Natural killer cell (primary cell): ENCODE data around the gene SLC2A9. TPM values are rescaled to one million over a fixed set of nuclear protein-coding genes. Genes with fewer than 3 reads are reported as not detected.

ENCODE experiments used
- ATAC-seq, 3 donors: fragments of 150-1000 bp in 2 of 3; fragments of 200-7000 bp in 1 of 3; cut with Tn5 transposase; 1 replicate in 1 of 3; 2 replicates in 2 of 3; pipeline ENCODE4 v1.10.0; 2021; ENCODE audit warnings: mild to moderate bottlenecking in 2 of 3, moderate library complexity in 2 of 3
- DNase-seq, 2 donors: peaks; one replicate each; pipeline versions ENCODE4 v3.0.0 to v3.0.0-alpha.2; 2013 to 2021; ENCODE audit warnings: mixed read lengths in 1 of 2
- H3K27ac ChIP-seq: one replicate; pipeline ENCODE4 v1.5.1; 2013; ENCODE audit warnings: mild to moderate bottlenecking, low read length
- H3K27me3 ChIP-seq: one replicate; pipeline ENCODE4 v1.6.1; 2013; ENCODE audit warnings: low read length; ENCODE audit not compliant: control insufficient read depth, insufficient read depth
- H3K36me3 ChIP-seq: one replicate; pipeline ENCODE4 v1.6.1; 2013; ENCODE audit warnings: low read length; ENCODE audit not compliant: control insufficient read depth, insufficient read depth
- H3K4me1 ChIP-seq: one replicate; pipeline ENCODE4 v1.6.1; 2013; ENCODE audit warnings: low read length; ENCODE audit not compliant: control insufficient read depth, insufficient read depth
- H3K4me3 ChIP-seq: one replicate; pipeline ENCODE4 v1.5.1; 2013; ENCODE audit warnings: low read length
- H3K9me3 ChIP-seq: one replicate; pipeline ENCODE4 v1.6.1; 2013; ENCODE audit warnings: low read length; ENCODE audit not compliant: control insufficient read depth, insufficient read depth
- H3K27ac Mint-ChIP-seq, 2 donors: one replicate each; pipeline ENCODE4 v1.8.0; 2022; ENCODE audit warnings: mild to moderate bottlenecking in 2 of 2, mixed read lengths in 2 of 2, moderate library complexity in 1 of 2
- H3K27me3 Mint-ChIP-seq, 2 donors: one replicate each; pipeline ENCODE4 v1.8.0; 2022; ENCODE audit warnings: low read depth in 2 of 2, mixed read lengths in 2 of 2
- H3K36me3 Mint-ChIP-seq: one replicate; pipeline ENCODE4 v1.8.0; 2022; ENCODE audit warnings: mixed read lengths
- H3K4me1 Mint-ChIP-seq, 2 donors: one replicate each; pipeline ENCODE4 v1.8.0; 2022; ENCODE audit warnings: mixed read lengths in 2 of 2
- H3K4me3 Mint-ChIP-seq: one replicate; pipeline ENCODE4 v1.8.0; 2022; ENCODE audit warnings: mild to moderate bottlenecking, moderate library complexity, mixed read lengths
- H3K9me3 Mint-ChIP-seq, 2 donors: one replicate each; pipeline ENCODE4 v1.8.0; 2022; ENCODE audit warnings: mixed read lengths in 2 of 2
- CTCF ChIP-seq: fragments of 200-600 bp; IDR thresholded peaks from one replicate; pipeline ENCODE4 v1.8.0; 2022; ENCODE audit warnings: antibody characterized with exemption
- WGBS: methylation state at CpG from one replicate; pipeline ENCODE4 v1.1.7; 2013; ENCODE audit warnings: missing lambda C conversion rate; ENCODE audit not compliant: insufficient coverage; 5-methylcytosine and 5-hydroxymethylcytosine counted together
- intact Hi-C: fragments of 100-400 bp; cut with micrococcal nuclease; formaldehyde crosslinking; loops from one replicate; pipeline ENCODE4 v1.14.2; 2022
- total RNA-seq, 4 donors: library from RNA; stranded (reverse); fragments of 120-200 nt in 1 of 4; gene quantifications; one replicate each; pipeline versions ENCODE4 v1.2.3 to v1.2.4, GENCODE V29; 2013 to 2022

Gene SLC2A9
- total RNA-seq, 3 donors from 2014 or later (not counting 1 experiment from before 2014, with no cell fraction given): 1.5 to 5.5 (median 3.9) TPM

- H3K27ac ChIP-seq: no peak overlapping the region
- no peaks in the 10 kb centered on the region for H3K27me3 Mint-ChIP-seq
- H3K9me3 Mint-ChIP-seq: no peaks in the 10 kb centered on the region
- 87% methylated on average over 6 of the region's 6 CpGs for WGBS
- H3K27ac Mint-ChIP-seq: no peak overlapping the region
- no peaks in the 10 kb centered on the region for H3K36me3 Mint-ChIP-seq
- no peak for TF ChIP-seq CTCF
- no peaks in the 10 kb centered on the region for H3K27me3 ChIP-seq
- no peak overlapping the region for H3K4me3 Mint-ChIP-seq
- no peak overlapping the region for H3K4me3 ChIP-seq
- intact Hi-C loops: no loop called here
- ATAC-seq: no peak
- DNase-seq: no peak
- H3K36me3 ChIP-seq: no peaks in the 10 kb centered on the region
- no peaks in the 10 kb centered on the region for H3K4me1 ChIP-seq
- H3K9me3 ChIP-seq: no peaks in the 10 kb centered on the region
- H3K4me1 Mint-ChIP-seq: no peaks in the 10 kb centered on the region
Measured at GRCh38 chr4:9919047-9919446, 102.2 kb downstream of the SLC2A9 start.

- Histone ChIP-seq H3K9me3 (no peaks in the 10 kb centered on the region), H3K4me1 (no peaks in the 10 kb centered on the region), H3K36me3 (no peaks in the 10 kb centered on the region), H3K27ac (no peak overlapping the region), H3K27me3 (no peaks in the 10 kb centered on the region), H3K4me3 (no peak overlapping the region)
- intact Hi-C loops: no loop called here
- no peak for DNase-seq
- H3K36me3 Mint-ChIP-seq: no peaks in the 10 kb centered on the region
- no peaks in the 10 kb centered on the region for H3K9me3 Mint-ChIP-seq
- no peak for ATAC-seq
- no peaks in the 10 kb centered on the region for H3K27me3 Mint-ChIP-seq
- H3K27ac Mint-ChIP-seq: no peak overlapping the region
- no peaks in the 10 kb centered on the region for H3K4me1 Mint-ChIP-seq
- WGBS: 88% methylated on average over 4 of the region's 4 CpGs
- no peak overlapping the region for H3K4me3 Mint-ChIP-seq
- TF ChIP-seq CTCF: no peak
Measured at GRCh38 chr4:9918484-9918883, 102.8 kb downstream of the SLC2A9 start.

GRCh38 chr4:9916937-9917336 lies 104.4 kb downstream of the SLC2A9 start:
- DNase-seq (no peak), ATAC-seq (no peak)
- no peak for TF ChIP-seq CTCF
- no peak overlapping the region for H3K27ac Mint-ChIP-seq
- intact Hi-C loops: no loop called here
- H3K27me3 ChIP-seq: no peaks in the 10 kb centered on the region
- no peaks in the 10 kb centered on the region for H3K36me3 Mint-ChIP-seq
- no peak overlapping the region for H3K4me3 Mint-ChIP-seq
- 80% methylated on average over 2 of the region's 3 CpGs for WGBS
- no peak overlapping the region for H3K4me3 ChIP-seq
- no peaks in the 10 kb centered on the region for H3K36me3 ChIP-seq
- no peaks in the 10 kb centered on the region for H3K27me3 Mint-ChIP-seq
- H3K4me1 ChIP-seq: no peaks in the 10 kb centered on the region
- no peaks in the 10 kb centered on the region for H3K9me3 Mint-ChIP-seq
- H3K27ac ChIP-seq: no peak overlapping the region
- no peaks in the 10 kb centered on the region for H3K4me1 Mint-ChIP-seq
- H3K9me3 ChIP-seq: no peaks in the 10 kb centered on the region

GRCh38 chr4:9916346-9916745 lies 105.0 kb downstream of the SLC2A9 start:
- H3K27ac ChIP-seq: no peak overlapping the region
- intact Hi-C loops: no loop called here
- 86% methylated on average over 1 of the region's 1 CpG for WGBS

More at GRCh38 chr4:9916346-9916745, 105.0 kb downstream of the SLC2A9 start:
- Mint-ChIP-seq H3K4me3 (no peak overlapping the region), H3K9me3 (no peaks in the 10 kb centered on the region), H3K27me3 (no peaks in the 10 kb centered on the region), H3K4me1 (no peaks in the 10 kb centered on the region), H3K27ac (no peak overlapping the region), H3K36me3 (no peaks in the 10 kb centered on the region)
- Histone ChIP-seq H3K4me3 (no peak overlapping the region), H3K27me3 (no peaks in the 10 kb centered on the region), H3K4me1 (no peaks in the 10 kb centered on the region), H3K36me3 (no peaks in the 10 kb centered on the region), H3K9me3 (no peaks in the 10 kb centered on the region)
- ATAC-seq (no peak), DNase-seq (no peak)
- TF ChIP-seq CTCF: no peak
